ENCODE measurements around the gene XYLT1. TPM values are rescaled to one million over a fixed set of nuclear protein-coding genes. Genes with fewer than 3 reads are reported as not detected.
A peak's percentile ranks its signal among the peaks of the same experiment; 100 is the strongest.

Gene XYLT1
- total and polyA plus RNA-seq, 9 of the 15 experiments (the other 6 are each of a cell fraction or from before 2014, with no cell fraction given), result 0.03 to 0.09 (median 0.08) TPM; not detected in 6

GRCh38 chr16:17143546-17144419 is 327.0 kb downstream of the XYLT1 start:
- no peak for TF ChIP-seq SNIP1 (IDR thresholded peaks at IDR 0.05; ENCODE audit: low read depth)
- no peak for TF ChIP-seq ATF1 (CRISPR knock-in tag; IDR thresholded peaks at IDR 0.05)
- peak; percentile 48; the same call in 1 of the 2 replicates for TF ChIP-seq ATF1 (tag; IDR thresholded peaks at IDR 0.05)
- intact Hi-C loops (cut with micrococcal nuclease), result no loop called here

GRCh38 chr16:17138801-17139200 is 332.0 kb downstream of the XYLT1 start:
- in situ Hi-C loops (cut with MboI), result no loop called here
- no TSS peak for BruUV-seq (replicated peaks)
- TF ChIP-seq REST (IDR thresholded peaks at IDR 0.05; ENCODE audit: borderline replicate concordance) (peak; percentile 98), REST (CRISPR knock-in tag; IDR thresholded peaks at IDR 0.05; ENCODE audit: low read depth) (peak; percentile 93)

More at GRCh38 chr16:17143546-17144419, 327.0 kb downstream of the XYLT1 start:
- ATAC-seq (no peak), DNase-seq (ENCODE audit: extremely low read depth in 1 of 4, low spot score in 3 of 4) (no peak), FAIRE-seq (no peak)
- Histone ChIP-seq H3K27me3 (ENCODE audit: control insufficient read depth in 2 of 2, insufficient read depth in 2 of 2, low read length in 2 of 2) (no peaks in the 10 kb centered on the region), H3K9ac (ENCODE audit: insufficient read depth in 1 of 2, low read depth in 2 of 2, low read length in 2 of 2) (no peak overlapping the region), H3K36me3 (ENCODE audit: control insufficient read depth, insufficient read depth, low read length) (no peaks in the 10 kb centered on the region), H3K27ac (ENCODE audit: extremely low read depth, low read depth, low read length) (no peak overlapping the region), H3K4me1 (replicated peaks in 1 of 2; ENCODE audit: control insufficient read depth in 2 of 2, insufficient read depth in 2 of 2, low read length in 2 of 2) (no peaks in the 10 kb centered on the region), H3K4me3 (no peak overlapping the region), H3K9me1 (ENCODE audit: control insufficient read depth, insufficient read depth, low read length) (no peaks in the 10 kb centered on the region), H3K4me2 (ENCODE audit: insufficient read depth, low read length) (no peak overlapping the region), H2AFZ (ENCODE audit: low read depth, low read length) (no peak overlapping the region), H3K9me3 (replicated peaks; ENCODE audit: control insufficient read depth, insufficient read depth, low read depth, low read length) (no peaks in the 10 kb centered on the region), H3K79me2 (ENCODE audit: control insufficient read depth, insufficient read depth, low read length) (no peaks in the 10 kb centered on the region), H4K20me1 (replicated peaks; ENCODE audit: control insufficient read depth, insufficient read depth, low read length) (peaks cover 7% of the 10 kb centered on the region; the same call in 1 of the 2 replicates)
- ChIA-PET POLR2A (interaction anchor here (0.8 kb wide), 1 partner anchor 261 kb away, joined by 3 read pairs; no protein-coding TSS in a partner anchor), CTCF (ENCODE audit: low intra/inter-chr PET ratio) (no interaction called here)
- 16% methylated on average over 8 of the region's 8 CpGs for WGBS (ENCODE audit: insufficient coverage, low coverage, missing lambda C conversion rate)
- in situ Hi-C loops (cut with MboI), result no loop called here
- no TSS peak for BruUV-seq (replicated peaks)

More at GRCh38 chr16:17138801-17139200, 332.0 kb downstream of the XYLT1 start:
- POLR2A ChIA-PET, result interaction anchor here (2.8 kb wide), 1 partner anchor 11 kb away, joined by 12 read pairs; no protein-coding TSS in a partner anchor
- Histone ChIP-seq H4K20me1 (replicated peaks; ENCODE audit: control insufficient read depth, insufficient read depth, low read length) (peaks cover 24% of the 10 kb centered on the region), H3K9me3 (replicated peaks; ENCODE audit: control insufficient read depth, insufficient read depth, low read depth, low read length) (no peaks in the 10 kb centered on the region), H3K4me3 (no peak overlapping the region), H3K9ac (ENCODE audit: insufficient read depth in 1 of 2, low read depth in 2 of 2, low read length in 2 of 2) (no peak overlapping the region), H3K9me1 (ENCODE audit: control insufficient read depth, insufficient read depth, low read length) (no peaks in the 10 kb centered on the region), H3K27ac (ENCODE audit: extremely low read depth, low read depth, low read length) (no peak overlapping the region), H3K27me3 (ENCODE audit: control insufficient read depth in 2 of 2, insufficient read depth in 2 of 2, low read length in 2 of 2) (no peaks in the 10 kb centered on the region), H2AFZ (ENCODE audit: low read depth, low read length) (no peak overlapping the region), H3K4me1 (replicated peaks in 1 of 2; ENCODE audit: control insufficient read depth in 2 of 2, insufficient read depth in 2 of 2, low read length in 2 of 2) (no peaks in the 10 kb centered on the region), H3K4me2 (ENCODE audit: insufficient read depth, low read length) (no peak overlapping the region), H3K79me2 (ENCODE audit: control insufficient read depth, insufficient read depth, low read length) (no peaks in the 10 kb centered on the region), H3K36me3 (ENCODE audit: control insufficient read depth, insufficient read depth, low read length) (peaks cover 3% of the 10 kb centered on the region; the same call in 1 of the 3 replicates)
- intact Hi-C loops (cut with micrococcal nuclease), result no loop called here
- WGBS (ENCODE audit: insufficient coverage, low coverage, missing lambda C conversion rate), result 48% methylated on average over 4 of the region's 4 CpGs
- CTCF ChIA-PET (ENCODE audit: low intra/inter-chr PET ratio), result no interaction called here
- DNase-seq (ENCODE audit: extremely low read depth in 1 of 4, low spot score in 3 of 4), result peak; percentile 27 to 65 (median 56)
- FAIRE-seq, result peak; percentile 56
- peak; percentile 58; the same call in 1 of the 3 replicates for ATAC-seq

Data from K562 (cell line).